OCI-LY1 (cell line): ENCODE measurements around the gene CDK5RAP2.

ENCODE experiments used
- EZH2 ChIP-seq: fragments of 200-600 bp; sonication (generic), shearing (Covaris generic); IDR thresholded peaks from 2 replicates; pipeline ENCODE4 v1.8.0; 2017; ENCODE audit warnings: borderline replicate concordance, mixed run types, mild to moderate bottlenecking, antibody characterized with exemption, low read length, moderate library complexity, mixed read lengths
- TF ChIP-seq, protein P1 (sequence below): fragments of 200-600 bp; sonication (generic), shearing (Covaris generic); IDR thresholded peaks from 2 replicates; pipeline ENCODE4 v1.5.1; 2017; ENCODE audit warnings: mild to moderate bottlenecking, antibody characterized with exemption, low read length, moderate library complexity, mixed read lengths

- TF ChIP-seq, protein P1, sequence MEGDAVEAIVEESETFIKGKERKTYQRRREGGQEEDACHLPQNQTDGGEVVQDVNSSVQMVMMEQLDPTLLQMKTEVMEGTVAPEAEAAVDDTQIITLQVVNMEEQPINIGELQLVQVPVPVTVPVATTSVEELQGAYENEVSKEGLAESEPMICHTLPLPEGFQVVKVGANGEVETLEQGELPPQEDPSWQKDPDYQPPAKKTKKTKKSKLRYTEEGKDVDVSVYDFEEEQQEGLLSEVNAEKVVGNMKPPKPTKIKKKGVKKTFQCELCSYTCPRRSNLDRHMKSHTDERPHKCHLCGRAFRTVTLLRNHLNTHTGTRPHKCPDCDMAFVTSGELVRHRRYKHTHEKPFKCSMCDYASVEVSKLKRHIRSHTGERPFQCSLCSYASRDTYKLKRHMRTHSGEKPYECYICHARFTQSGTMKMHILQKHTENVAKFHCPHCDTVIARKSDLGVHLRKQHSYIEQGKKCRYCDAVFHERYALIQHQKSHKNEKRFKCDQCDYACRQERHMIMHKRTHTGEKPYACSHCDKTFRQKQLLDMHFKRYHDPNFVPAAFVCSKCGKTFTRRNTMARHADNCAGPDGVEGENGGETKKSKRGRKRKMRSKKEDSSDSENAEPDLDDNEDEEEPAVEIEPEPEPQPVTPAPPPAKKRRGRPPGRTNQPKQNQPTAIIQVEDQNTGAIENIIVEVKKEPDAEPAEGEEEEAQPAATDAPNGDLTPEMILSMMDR, result no peak
- TF ChIP-seq EZH2, result no peak
Observed at GRCh38 chr9:120570296-120570695, 9.7 kb downstream of the CDK5RAP2 start.
